Measurements from ENCODE around the gene C1orf35.

The C1orf35 gene

GRCh38 chr1:228102791-228103620 lies at the start of gene C1orf35:
C1orf35 (minus strand) TSS chr1:228103325; CDS start chr1:228103227, 98 bp downstream.
- DNase-seq (ENCODE audit: low spot score), result peak; percentile 99

DNA sequence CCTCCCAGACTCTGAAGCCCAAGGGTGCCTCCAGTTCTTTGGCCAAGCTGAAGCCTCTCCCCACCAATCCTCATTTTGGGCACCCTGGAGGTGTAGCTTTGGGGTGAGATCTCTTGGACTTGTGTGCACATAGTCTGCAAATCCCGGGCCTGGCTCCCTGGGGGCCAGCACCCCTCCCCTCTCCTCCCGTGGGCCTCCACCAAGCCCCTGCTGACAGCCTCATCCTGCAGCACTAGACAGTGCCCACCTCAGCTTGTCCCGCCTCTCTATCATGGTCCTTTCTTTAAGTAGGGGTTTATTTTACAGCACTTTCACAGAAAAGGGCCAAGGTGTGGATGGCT lies 49.8 kb upstream of the C1orf35 start:
- no peak for DNase-seq (ENCODE audit: low spot score)

- no peak for DNase-seq (ENCODE audit: low spot score)
These were observed 49.2 kb upstream of the C1orf35 start for GRCh38 chr1:228152097-228152917.

DNA sequence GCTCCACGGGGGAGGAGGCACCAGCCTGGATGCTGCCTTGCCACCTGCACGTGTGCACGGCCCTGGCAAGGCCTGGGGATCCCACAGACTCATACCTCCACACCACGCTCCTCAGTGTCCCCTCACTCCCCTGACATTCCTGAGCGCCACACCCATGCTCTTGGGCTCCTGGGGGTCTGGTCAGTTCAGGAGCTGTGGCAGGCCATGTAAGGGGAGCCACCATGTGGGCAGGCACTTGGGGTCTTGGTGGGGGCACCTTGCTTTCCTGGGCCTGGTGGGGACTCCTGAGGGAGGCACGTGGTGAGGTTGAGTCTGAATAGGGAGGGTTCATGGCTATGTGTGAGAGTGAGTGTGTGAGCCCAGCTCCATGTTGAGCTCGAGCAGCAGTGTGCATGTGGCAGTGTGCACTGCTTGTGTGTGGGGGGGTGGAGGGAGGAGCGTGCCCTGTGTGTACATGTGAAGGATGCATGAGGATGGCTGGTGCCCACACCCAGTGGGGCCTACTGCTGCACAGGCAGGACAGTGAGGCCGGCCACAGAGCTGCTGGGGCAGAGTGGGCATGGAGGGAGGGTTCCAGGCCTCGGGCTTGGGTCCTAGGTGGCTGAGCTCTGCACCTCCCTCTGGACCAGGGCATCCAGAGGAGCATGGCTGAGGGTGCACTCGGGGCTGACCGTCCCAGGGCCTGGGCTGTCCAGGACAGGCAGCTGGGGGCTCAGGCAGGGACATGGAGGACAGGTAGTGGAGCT lies 48.2 kb upstream of the C1orf35 start:
- DNase-seq (ENCODE audit: low spot score), result no peak

GRCh38 chr1:228150461-228151179 lies 47.5 kb upstream of the C1orf35 start:
- peak; percentile 88 for DNase-seq (ENCODE audit: low spot score)

DNA sequence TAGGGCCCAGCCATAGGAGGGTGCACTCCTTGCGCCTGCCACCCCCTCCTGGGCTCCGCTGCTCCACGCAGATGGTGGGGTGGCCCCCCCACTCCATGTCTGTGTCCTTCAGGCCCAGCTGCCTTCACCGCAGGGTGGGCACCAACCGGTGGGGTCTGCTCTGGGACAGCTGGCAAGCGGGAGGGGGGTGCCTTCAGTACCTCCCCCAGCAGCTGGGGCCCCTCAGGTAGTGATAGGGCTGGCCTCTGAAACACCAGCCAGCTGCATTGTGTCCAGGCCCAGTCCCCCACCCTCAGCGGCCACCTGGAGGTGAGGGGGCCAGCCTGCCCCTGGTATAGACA lies 47.0 kb upstream of the C1orf35 start:
- DNase-seq (ENCODE audit: low spot score), result no peak

GRCh38 chr1:228149406-228150119 lies 46.4 kb upstream of the C1orf35 start, which contains the start of gene GJC2:
GJC2 (plus strand) TSS chr1:228149930; CDS start chr1:228157759, 7,829 bp downstream.
- peak; percentile 64 for DNase-seq (ENCODE audit: low spot score)

GRCh38 chr1:228148935-228149405 lies 45.8 kb upstream of the C1orf35 start:
- no peak for DNase-seq (ENCODE audit: low spot score)

DNA sequence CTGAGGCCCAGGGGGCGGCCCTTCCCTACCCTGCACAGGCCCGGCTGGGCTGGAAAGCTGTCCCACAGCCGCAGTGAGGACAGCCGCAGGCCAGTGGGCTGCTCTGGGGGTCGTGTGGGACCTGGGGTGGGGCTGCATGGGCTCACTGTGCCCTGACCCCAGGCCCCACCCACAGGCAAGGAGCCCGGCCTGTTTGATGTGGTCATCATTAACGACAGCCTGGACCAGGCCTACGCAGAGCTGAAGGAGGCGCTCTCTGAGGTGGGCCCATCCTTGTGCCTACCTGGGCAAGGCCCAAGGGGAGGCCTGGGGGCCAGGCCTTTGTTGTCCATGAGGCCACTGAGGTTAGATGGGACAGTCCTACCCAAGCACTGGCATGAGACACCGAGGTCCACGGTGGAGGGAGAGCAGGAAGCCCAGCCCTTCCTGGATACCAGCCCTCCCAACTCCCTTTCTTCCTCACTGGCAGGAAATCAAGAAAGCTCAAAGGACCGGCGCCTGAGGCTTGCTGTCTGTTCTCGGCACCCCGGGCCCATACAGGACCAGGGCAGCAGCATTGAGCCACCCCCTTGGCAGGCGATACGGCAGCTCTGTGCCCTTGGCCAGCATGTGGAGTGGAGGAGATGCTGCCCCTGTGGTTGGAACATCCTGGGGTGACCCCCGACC lies 45.2 kb upstream of the C1orf35 start:
- DNase-seq (ENCODE audit: low spot score), result no peak

GRCh38 chr1:228147768-228148167 lies 44.6 kb upstream of the C1orf35 start:
- no peak for DNase-seq (ENCODE audit: low spot score)

- DNase-seq (ENCODE audit: low spot score), result no peak
These were observed 44.1 kb upstream of the C1orf35 start for GRCh38 chr1:228147151-228147693.

- no peak for DNase-seq (ENCODE audit: low spot score)
These were observed 43.5 kb upstream of the C1orf35 start for GRCh38 chr1:228146417-228147150.

GRCh38 chr1:228145463-228146416 lies 42.6 kb upstream of the C1orf35 start:
- no peak for DNase-seq (ENCODE audit: low spot score)

DNA sequence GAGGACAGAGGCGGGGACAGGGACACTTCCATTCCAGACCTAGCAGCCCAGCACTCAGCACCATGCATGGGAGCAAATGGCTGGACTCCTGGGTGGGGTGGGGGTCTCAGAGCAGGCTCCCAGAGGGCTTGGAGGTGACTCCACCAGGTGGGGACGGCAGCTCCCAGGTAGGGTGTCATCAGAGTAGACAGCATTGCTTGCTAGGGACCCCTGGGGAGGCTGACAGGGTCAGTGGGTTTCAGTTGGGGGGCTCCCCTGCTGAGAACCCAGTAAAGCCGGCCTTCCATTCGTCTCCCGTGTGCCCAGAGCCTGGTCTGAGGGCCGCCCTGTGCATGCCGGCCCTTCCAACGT lies 41.8 kb upstream of the C1orf35 start:
- DNase-seq (ENCODE audit: low spot score), result no peak

GRCh38 chr1:228144193-228144992 lies 41.3 kb upstream of the C1orf35 start:
- DNase-seq (ENCODE audit: low spot score), result no peak

GRCh38 chr1:228143480-228144192 lies 40.5 kb upstream of the C1orf35 start:
- DNase-seq (ENCODE audit: low spot score), result no peak

DNA sequence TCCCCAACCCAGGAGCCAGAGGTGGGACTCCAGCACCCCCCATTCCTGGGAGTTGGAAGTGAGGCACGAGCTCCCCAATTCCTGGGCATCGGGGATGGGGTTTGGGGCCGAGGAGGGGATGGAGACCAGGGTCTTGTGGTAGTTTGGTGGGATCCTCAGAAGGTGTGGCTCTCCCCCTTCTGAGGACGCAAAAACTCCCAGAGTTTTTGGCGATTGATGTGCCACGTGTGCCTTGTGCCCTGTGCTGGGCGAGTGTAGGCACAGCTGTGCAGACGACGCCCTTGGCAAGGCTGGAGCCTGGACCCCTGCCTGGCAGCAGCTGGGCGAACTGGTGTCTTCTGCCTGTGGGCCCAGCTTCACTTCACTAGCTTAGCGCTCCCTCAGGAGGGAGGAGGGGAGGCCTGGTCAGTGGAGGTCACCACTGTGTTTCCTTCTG lies 39.6 kb upstream of the C1orf35 start:
- DNase-seq (ENCODE audit: low spot score), result no peak
